OCI-LY1 (cell line): ENCODE results near the gene SLC4A8.
"Not testable (repeated sequence)": the region's sequence is repeated elsewhere in the genome, so short reads cannot be mapped to it uniquely, and the experiment has no call there.

Source experiments
- H2AFZ ChIP-seq: fragments of 200-600 bp; sonication (generic), shearing (Covaris generic); 2 replicates; pipeline ENCODE4 v1.6.0; 2014; ENCODE audit warnings: antibody characterized with exemption, mild to moderate bottlenecking, low read length
- H3F3A ChIP-seq: fragments of 200-600 bp; sonication (generic), shearing (Covaris generic); 2 replicates; pipeline ENCODE4 v1.6.0; 2014; ENCODE audit warnings: mild to moderate bottlenecking, antibody characterized with exemption, low read length, moderate library complexity; ENCODE audit not compliant: insufficient read depth
- H3K27ac ChIP-seq: fragments of 200-600 bp; sonication (generic); 2 replicates; pipeline ENCODE4 v1.5.1; 2014; ENCODE audit warnings: low read length, mixed run types, mild to moderate bottlenecking, low read depth; ENCODE audit not compliant: poor library complexity, severe bottlenecking
- H3K27me3 ChIP-seq: fragments of 200-600 bp; sonication (generic); 2 replicates; pipeline ENCODE4 v1.6.0; 2014; ENCODE audit warnings: antibody characterized with exemption, mild to moderate bottlenecking, low read length, moderate library complexity; ENCODE audit not compliant: insufficient read depth
- H3K36me3 ChIP-seq: fragments of 200-600 bp; sonication (generic); 2 replicates; pipeline ENCODE4 v1.6.1; 2014; ENCODE audit warnings: mild to moderate bottlenecking, antibody characterized with exemption, low read length, moderate library complexity, mixed read lengths; ENCODE audit not compliant: insufficient read depth
- H3K4me1 ChIP-seq: fragments of 200-600 bp; sonication (generic); 2 replicates; pipeline ENCODE4 v1.5.1; 2014; ENCODE audit warnings: mild to moderate bottlenecking, low read length, moderate library complexity; ENCODE audit not compliant: insufficient read depth, severe bottlenecking
- H3K4me2 ChIP-seq: fragments of 200-600 bp; sonication (generic), shearing (Covaris generic); 2 replicates; pipeline ENCODE4 v1.6.1; 2014; ENCODE audit warnings: low read length
- H3K4me3 ChIP-seq: fragments of 200-600 bp; sonication (generic); 2 replicates; pipeline ENCODE4 v1.5.1; 2014; ENCODE audit warnings: low read length, low read depth, mild to moderate bottlenecking, mixed read lengths; ENCODE audit not compliant: poor library complexity, severe bottlenecking
- H3K79me2 ChIP-seq: fragments of 200-600 bp; shearing (Covaris generic); 2 replicates; pipeline ENCODE4 v1.6.1; 2016; ENCODE audit warnings: mixed run types, low read length, mixed read lengths; ENCODE audit not compliant: insufficient read depth
- H3K9ac ChIP-seq: fragments of 200-600 bp; sonication (generic), shearing (Covaris generic); 2 replicates; pipeline ENCODE4 v1.6.1; 2014; ENCODE audit warnings: mild to moderate bottlenecking, low read length, mixed read lengths
- H3K9me2 ChIP-seq: fragments of 200-600 bp; sonication (generic), shearing (Covaris generic); 2 replicates; pipeline ENCODE4 v1.6.1; 2014; ENCODE audit warnings: low read depth, mild to moderate bottlenecking, low read length, mixed read lengths
- H3K9me3 ChIP-seq: fragments of 200-600 bp; shearing (Covaris generic); 2 replicates; pipeline ENCODE4 v1.6.1; 2014; ENCODE audit warnings: low read length, mixed read lengths
- H4K20me1 ChIP-seq: fragments of 200-600 bp; sonication (generic), shearing (Covaris generic); 2 replicates; pipeline ENCODE4 v1.6.0; 2016; ENCODE audit warnings: mild to moderate bottlenecking, low read length; ENCODE audit not compliant: insufficient read depth
- EZH2 ChIP-seq: fragments of 200-600 bp; sonication (generic), shearing (Covaris generic); IDR thresholded peaks from 2 replicates; pipeline ENCODE4 v1.8.0; 2017; ENCODE audit warnings: borderline replicate concordance, mixed run types, mild to moderate bottlenecking, antibody characterized with exemption, low read length, moderate library complexity, mixed read lengths
- TF ChIP-seq, protein P1 (sequence below): fragments of 200-600 bp; sonication (generic), shearing (Covaris generic); IDR thresholded peaks from 2 replicates; pipeline ENCODE4 v1.5.1; 2017; ENCODE audit warnings: mild to moderate bottlenecking, antibody characterized with exemption, low read length, moderate library complexity, mixed read lengths

The SLC4A8 gene

DNA sequence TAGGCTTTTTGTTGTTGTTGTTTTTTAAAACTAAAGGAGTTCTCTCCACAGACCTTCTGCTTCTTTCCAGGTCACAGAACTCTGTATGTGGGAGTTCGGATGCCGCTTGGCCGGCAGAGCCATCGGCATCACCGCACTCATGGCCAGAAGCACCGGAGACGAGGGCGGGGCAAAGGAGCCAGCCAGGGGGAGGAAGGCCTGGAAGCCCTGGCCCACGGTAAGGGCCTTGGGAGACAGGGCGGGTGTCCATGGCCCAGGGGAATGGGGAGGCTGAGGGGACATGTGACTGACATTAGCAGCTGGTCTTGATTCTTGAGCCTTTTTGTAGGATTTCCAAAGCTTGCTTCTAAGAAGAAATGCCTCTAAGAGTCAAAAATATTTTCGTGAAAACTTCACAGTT is 26.2 kb downstream of the SLC4A8 start:
- no peak overlapping the region for H3K4me2 ChIP-seq
- TF ChIP-seq, protein P1, sequence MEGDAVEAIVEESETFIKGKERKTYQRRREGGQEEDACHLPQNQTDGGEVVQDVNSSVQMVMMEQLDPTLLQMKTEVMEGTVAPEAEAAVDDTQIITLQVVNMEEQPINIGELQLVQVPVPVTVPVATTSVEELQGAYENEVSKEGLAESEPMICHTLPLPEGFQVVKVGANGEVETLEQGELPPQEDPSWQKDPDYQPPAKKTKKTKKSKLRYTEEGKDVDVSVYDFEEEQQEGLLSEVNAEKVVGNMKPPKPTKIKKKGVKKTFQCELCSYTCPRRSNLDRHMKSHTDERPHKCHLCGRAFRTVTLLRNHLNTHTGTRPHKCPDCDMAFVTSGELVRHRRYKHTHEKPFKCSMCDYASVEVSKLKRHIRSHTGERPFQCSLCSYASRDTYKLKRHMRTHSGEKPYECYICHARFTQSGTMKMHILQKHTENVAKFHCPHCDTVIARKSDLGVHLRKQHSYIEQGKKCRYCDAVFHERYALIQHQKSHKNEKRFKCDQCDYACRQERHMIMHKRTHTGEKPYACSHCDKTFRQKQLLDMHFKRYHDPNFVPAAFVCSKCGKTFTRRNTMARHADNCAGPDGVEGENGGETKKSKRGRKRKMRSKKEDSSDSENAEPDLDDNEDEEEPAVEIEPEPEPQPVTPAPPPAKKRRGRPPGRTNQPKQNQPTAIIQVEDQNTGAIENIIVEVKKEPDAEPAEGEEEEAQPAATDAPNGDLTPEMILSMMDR, result no peak
- TF ChIP-seq EZH2, result no peak
- no peaks in the 10 kb centered on the region for H4K20me1 ChIP-seq
- H3K4me3 ChIP-seq, result no peak overlapping the region
- H2AFZ ChIP-seq, result no peak overlapping the region
- H3K9me3 ChIP-seq, result no peaks in the 10 kb centered on the region
- no peak overlapping the region for H3K27ac ChIP-seq
- no peaks in the 10 kb centered on the region for H3F3A ChIP-seq
- no peaks in the 10 kb centered on the region for H3K79me2 ChIP-seq
- H3K4me1 ChIP-seq, result no peaks in the 10 kb centered on the region
- no peaks in the 10 kb centered on the region for H3K36me3 ChIP-seq
- H3K9me2 ChIP-seq, result no peaks in the 10 kb centered on the region
- H3K9ac ChIP-seq, result no peak overlapping the region
- H3K27me3 ChIP-seq, result no peaks in the 10 kb centered on the region

DNA sequence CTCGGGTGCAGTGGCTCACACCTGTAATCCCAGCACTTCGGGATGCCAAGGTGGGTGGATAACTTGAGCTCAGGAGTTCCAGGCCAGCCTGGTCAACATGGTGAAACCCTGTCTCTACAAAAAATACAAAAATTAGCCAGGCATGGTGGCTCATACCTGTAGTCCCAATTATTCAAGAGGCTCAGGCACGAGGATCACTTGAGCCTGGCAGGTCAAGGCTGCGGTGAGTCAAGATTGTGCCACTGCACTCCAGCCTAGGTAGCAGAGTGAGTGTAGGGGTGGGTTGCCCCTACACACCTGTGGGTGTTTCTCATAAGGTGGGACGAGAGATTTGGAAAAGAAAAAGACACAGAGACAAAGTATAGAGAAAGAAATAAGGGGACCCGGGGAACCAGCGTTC is 29.4 kb downstream of the SLC4A8 start:
- H3K36me3 ChIP-seq, H3K9me2 ChIP-seq, H3K27ac ChIP-seq, H3F3A ChIP-seq, H2AFZ ChIP-seq, H3K9me3 ChIP-seq, H3K4me2 ChIP-seq, H3K4me3 ChIP-seq, H4K20me1 ChIP-seq, H3K79me2 ChIP-seq, H3K4me1 ChIP-seq, H3K9ac ChIP-seq, H3K27me3 ChIP-seq: not testable (repeated sequence)

DNA sequence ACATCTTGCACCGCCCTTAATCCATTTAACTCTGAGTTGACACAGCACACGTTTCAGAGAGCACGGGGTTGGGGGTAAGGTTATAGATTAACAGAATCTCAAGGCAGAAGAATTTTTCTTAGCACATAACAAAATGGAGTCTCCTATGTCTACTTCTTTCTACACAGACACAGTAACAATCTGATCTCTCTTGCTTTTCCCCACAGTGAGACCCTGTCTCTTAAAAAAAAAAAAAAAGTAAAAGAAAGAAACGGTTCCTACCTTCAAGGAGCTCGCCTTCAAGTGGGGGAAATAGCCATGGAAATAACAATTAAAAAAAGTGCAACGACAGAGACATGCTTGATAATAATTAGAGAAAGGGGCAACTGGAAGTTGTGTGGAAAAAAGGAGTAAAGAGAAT is 30.4 kb downstream of the SLC4A8 start:
- H3K27me3 ChIP-seq, H3K79me2 ChIP-seq, H3K9me3 ChIP-seq, H3K4me1 ChIP-seq, H2AFZ ChIP-seq, H3K9me2 ChIP-seq, H3F3A ChIP-seq, H3K36me3 ChIP-seq, H3K9ac ChIP-seq, H3K4me3 ChIP-seq, H3K27ac ChIP-seq, H4K20me1 ChIP-seq, H3K4me2 ChIP-seq: not testable (repeated sequence)

DNA sequence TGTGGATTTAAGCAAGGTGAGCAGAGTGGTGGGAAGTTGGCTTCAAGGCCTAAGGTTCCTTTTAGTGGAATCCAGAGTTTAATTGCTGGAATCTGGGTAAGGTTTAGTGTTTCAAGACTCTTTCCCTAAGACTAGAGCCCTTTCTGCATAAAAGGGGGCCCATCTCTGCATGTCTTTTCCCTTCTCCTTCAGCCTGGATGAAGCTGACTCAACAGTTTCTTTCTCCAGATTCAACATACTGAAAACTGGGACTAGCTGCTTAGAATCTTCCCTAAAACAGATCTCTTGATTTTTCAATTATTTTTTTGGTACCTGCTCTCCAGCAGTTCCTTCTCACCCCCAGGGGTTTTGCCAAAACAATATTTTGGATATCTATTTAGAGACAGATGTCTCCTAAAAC is 34.0 kb downstream of the SLC4A8 start:
- Histone ChIP-seq H4K20me1 (no peaks in the 10 kb centered on the region), H3K4me3 (no peak overlapping the region)

More for the DNA sequence above, 34.0 kb downstream of the SLC4A8 start:
- Histone ChIP-seq H3K27me3 (peaks cover 4% of the 10 kb centered on the region; the same call in 1 of the 2 replicates), H3K36me3 (no peaks in the 10 kb centered on the region), H3K4me2 (no peak overlapping the region), H3K9me2 (no peaks in the 10 kb centered on the region), H3K9ac (no peak overlapping the region), H2AFZ (no peak overlapping the region), H3K27ac (no peak overlapping the region), H3K4me1 (no peaks in the 10 kb centered on the region), H3K9me3 (no peaks in the 10 kb centered on the region), H3F3A (no peaks in the 10 kb centered on the region), H3K79me2 (no peaks in the 10 kb centered on the region)
- TF ChIP-seq EZH2, result no peak
- TF ChIP-seq, protein P1, result no peak
